ENCODE measurements around the gene MICAL2.

The MICAL2 gene

DNA sequence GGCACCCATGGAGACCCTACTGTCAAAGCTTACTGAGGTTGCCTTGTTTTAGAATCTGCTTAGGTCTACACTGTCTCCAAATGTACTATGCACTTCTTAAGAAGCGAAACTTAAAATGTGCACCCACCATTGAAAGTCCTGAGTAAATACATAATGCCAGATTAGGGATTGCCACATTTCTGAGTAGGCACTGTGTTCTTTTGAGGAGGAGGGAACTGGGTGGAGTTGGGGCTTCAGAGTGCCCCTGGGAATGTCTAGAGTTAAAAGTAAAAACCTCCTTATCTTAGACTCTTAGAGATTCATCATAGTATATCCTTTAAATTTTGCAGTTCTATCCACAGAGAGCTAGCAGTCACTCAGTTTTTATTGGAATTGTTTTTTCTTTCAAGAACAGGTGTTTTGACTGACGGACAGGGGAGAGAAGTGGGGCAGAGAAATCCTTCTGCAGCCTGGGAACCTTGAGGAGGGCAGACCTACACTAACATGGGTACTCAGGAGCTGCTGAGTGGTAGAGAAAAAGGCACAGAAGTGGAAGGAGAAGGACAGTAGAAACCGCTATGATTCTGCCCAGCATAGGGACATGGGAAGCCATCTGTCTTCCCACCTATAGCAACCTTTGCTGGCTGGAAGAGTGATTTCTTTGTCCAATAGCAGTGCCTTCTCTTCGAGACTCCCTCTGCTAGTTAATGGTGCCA lies 33.4 kb upstream of the MICAL2 start:
- DNase-seq, result no peak

DNA sequence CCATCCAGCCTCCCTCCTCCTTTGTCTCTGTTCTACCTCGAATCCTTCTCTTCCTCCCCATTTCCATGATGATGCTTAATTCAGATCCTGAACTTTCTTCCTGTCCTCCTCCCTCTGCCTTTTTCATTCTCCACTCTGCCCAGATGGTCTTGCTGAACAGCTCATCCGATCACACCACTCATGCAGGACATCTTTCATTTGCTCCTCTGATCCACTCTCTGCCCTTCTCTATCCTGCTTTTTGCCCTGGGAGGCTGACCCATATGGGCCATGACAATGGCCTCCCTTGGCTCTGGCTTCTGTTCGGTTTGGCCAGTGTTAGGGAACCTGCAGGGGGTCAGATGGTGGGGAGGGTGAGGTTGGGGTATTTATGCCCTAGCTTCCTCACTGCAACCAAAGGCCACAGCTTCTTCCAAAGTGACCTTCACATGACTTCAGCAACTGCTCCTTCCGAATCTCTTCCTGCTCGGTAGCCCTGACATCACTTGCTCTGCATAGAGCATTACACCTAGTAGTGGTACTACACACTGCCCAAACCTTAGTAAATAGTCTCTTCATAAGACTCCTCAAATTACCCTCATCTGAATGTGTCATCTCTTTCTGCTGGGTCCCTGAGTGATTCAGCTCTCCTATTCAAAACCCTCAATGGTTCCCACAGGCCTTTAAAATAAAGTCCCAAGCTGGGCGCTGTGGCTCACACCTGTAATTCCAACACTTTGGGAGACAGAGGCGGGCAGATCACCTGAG lies 32.7 kb upstream of the MICAL2 start:
- DNase-seq, result no peak

- no peak for DNase-seq
Measured at GRCh38 chr11:12079726-12080556, 30.4 kb upstream of the MICAL2 start.

GRCh38 chr11:12083380-12083779 lies 27.0 kb upstream of the MICAL2 start:
- no peak for DNase-seq

DNA sequence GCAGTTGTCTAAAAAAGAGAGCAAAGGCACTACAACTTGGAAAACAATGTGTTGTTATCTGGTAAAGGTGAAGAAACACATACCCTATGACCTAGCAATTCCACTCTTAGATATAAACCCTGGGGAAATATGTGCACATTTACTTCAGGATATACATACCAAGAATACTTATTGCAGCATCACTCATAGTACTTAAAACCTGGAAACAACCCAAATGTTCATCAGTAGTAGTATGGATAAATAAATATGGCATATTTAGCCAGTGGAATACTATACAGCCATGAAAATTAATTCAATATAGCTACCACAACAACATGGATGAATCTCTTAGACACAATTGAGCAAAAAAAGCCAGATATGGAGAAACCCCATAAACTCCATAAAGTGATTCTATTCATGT lies 26.1 kb upstream of the MICAL2 start:
- DNase-seq, result no peak

DNA sequence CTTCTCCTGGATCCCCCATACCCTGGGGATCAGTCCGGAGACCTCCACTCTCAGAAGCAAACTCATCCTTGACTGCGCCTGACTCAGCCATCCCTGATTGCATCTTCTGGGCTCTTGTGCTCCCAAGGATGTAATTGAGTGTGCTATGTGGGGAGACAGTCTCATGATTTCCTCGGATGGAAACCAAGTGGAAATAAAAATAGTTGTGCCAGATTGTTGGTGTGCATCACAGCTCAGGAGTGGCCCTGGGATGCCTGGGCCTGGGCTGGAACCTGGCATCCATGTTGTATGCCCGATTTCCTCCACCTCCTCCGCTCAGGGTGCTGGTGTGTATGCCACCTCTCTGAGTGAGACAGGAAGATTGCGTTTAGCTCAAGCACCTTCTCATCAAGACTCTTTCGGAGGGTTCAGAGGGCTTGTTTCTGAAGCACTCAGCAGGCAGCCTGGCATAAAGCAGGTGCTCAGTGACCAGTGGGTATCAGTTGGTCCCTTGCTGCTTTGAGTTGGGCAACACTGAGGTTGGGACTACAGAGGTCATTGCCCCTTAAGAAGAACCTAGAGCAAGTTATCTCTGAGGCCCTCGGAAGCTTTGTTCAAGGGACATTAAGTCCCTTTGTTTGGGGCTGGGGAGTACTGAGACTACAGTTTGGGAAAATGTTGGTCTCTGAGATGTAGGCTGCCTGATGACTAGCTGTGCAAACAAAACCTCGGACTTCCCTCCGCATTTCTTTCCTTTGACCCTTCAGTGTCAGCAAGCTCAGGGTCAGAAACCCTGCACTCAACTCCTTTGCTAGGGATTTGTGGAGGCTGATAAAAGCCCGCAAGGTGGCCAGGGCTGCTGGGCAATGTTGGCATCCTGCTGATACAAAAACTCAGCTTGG lies 24.8 kb upstream of the MICAL2 start:
- DNase-seq, result no peak

DNA sequence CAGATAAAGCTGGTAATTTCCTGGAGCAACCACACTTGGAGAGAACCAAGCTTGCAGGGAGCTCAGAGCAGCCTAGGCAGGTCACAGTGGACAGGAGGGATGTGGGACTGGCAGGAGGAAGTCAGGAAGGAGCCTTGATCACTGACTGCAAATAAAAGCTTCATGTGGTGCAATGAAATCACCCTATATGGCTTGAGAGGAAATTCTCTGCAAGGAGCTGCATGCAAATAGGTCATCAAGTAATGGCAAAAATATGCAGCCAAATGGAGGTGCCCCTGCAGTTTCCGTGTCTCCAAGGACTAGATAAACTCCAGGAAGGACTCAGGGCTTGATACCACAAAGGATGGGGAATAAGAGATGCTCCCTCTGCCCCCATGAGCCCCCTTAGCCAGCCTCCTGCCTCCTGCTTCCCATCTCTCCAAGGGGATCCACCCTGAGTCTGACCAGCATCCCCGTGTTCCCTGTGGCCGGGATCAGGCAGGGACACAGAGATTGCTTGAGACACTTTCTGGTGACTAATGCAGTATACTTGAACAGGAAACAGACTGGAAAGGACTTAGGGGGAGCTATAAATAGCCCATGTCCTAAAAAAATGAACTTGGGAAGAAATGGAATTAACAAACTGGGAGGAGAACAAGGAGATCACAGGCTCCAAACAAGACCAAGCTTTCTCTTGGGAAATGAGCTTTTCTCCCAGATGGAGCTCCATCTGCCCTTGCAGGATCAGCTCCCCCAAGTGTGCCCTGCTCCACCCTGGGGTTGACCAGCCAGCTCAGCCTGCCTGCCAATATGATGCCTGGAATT lies 23.9 kb upstream of the MICAL2 start:
- DNase-seq, result no peak

DNA sequence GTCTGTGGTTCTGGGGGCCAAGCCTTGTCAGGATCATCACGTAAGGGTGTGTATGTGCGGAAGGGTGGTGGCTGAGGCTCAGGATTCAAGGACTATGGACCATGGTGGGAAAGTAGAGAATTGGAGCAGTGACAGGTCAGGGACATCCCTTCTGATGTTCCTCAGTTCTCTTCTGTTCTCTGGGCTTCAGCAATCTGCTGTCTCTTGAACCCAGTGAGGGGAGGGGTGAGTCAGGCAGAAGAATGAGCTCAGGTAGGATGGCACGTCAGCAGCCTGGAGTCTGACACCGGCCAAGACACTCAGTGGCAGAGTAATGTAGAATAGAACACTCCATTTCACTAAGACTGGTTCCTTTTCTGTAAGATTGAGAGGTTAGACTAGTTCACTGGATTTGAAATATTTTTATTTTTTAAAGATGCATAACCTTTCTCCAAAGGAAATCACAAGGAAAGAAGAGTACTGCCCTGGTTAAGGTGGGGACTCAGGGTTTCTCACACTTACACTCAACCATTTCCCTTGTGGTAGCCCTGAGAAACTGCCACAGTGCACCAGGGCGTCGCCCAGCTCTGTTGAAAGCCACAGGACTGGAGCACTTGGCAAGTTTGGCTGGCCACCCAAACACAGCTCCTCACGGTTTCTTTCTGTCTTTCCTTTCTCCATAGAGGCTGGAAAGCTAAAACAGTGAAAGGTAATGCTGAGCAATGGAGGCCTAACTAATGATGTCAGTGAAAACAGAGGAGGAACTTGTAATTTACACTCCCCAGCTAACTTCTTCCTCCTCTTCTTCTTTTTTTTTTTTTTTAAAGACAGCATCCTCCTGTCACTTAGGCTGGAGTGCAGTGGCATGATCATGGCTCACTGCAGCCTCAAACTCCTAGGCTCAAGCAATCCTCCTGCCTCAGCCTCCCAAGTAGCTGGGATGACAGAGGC lies 23.1 kb upstream of the MICAL2 start:
- no peak for DNase-seq

- DNase-seq, result no peak
Measured at GRCh38 chr11:12088047-12088481, 22.3 kb upstream of the MICAL2 start.

GRCh38 chr11:12088531-12088930 lies 21.9 kb upstream of the MICAL2 start:
- no peak for DNase-seq

DNA sequence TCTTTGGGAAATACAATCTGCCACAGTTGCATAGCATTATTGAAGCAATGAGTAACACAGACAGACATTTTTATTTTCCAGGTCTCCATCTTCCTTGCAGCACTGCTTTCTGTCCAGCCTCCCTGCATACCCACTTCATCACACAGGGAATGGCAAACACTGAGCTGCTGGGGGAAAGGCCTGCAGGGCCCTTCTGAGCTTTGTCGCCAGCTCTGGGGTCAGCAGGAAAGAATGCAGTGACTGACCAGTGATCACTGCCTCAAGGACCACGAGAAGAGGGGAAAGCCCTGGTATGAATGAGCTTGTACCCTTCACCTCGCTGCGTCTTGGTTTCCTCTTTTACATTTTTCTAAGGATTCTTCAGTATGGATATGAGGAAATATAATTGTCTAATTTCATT lies 21.3 kb upstream of the MICAL2 start:
- no peak for DNase-seq

DNA sequence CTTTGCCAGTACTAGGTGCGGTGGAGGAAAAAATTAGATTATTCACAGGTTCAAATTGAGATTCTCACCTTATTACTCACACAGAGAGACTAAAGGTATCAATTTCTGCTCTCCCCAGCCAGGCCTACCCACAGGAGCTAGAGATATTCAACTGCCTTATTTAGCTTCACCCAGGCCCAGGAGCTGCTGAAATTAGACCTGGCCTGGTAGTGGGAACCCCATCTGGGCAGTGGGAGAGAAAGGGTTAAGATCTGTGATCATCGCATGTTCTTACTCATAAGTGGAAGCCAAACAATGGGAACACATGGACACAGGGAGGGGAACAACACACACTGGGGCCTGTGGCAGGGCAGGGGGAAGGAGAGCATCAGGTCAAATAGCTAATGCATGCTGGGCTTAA lies 20.9 kb upstream of the MICAL2 start:
- no peak for DNase-seq

DNA sequence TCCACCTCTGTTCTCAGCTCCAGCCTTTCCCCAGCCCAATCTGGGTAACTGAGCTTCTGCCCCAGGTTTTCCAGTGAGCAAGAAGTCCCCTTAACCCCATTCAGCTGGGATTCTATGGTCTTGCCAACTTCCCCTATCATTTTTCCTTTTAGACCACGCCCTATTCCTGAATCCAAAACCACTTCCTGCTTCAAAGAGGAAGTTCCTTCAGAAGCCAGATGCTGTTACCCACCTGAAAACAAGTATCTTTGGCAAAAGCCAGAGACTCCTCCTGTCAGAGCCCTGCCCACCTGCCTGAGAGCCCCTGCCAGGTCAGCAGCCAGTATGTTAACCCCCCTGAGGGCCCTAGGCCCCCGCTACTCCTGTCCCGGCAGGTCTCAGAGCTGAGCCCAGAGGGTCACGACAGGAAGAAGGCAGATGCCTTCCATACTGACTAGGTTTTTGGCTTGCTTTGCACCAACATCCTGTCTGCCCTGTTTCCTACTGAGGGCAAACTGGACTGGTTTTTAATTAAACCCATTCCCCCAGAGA lies 20.3 kb upstream of the MICAL2 start:
- DNase-seq, result no peak

- no peak for DNase-seq
Measured at GRCh38 chr11:12090761-12091258, 19.6 kb upstream of the MICAL2 start.

GRCh38 chr11:12091956-12092558 lies 18.3 kb upstream of the MICAL2 start:
- DNase-seq, result no peak

DNA sequence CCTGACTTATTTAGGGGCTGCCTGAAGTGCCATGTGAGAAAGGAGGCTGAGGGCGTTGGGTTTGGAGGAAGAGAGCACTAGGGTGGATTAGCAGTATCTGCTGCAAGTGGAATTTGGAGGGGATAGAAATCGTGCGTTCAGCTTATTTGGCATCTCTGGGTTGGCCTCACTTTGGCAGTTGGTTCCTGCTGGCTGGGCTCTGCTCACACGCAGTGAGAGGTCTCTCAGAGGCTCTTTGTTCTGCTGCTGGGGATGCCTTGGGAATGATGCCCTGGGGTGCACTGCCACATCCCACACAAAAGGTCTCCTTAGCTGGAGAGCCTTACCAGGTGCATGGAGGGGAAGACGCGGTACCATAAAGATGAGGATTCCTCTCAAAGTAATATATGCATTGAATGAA lies 17.7 kb upstream of the MICAL2 start:
- no peak for DNase-seq

GRCh38 chr11:12094872-12095800 lies 15.3 kb upstream of the MICAL2 start:
- DNase-seq, result no peak

DNA sequence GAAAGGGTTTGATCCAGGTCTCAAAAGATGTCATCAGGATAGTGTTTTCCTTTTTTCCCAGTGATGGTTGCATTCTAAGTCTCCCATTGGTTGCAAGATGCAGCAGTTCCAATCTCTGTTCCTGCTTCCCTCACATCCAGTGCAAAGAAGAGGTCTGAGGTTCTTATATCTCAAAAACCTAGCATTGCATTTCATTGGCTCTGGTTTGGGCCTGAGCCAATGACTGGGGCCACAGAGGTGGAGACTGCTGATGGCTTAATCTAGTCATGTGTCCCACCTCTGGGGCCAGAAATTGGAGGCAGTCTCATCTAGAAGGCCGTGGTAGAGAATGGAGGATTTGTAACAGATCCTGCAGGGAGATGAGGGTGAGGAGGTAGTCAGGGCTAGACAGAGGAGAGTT lies 13.2 kb upstream of the MICAL2 start:
- no peak for DNase-seq

GRCh38 chr11:12098601-12099000 lies 11.8 kb upstream of the MICAL2 start:
- no peak for DNase-seq

Measured in activated CD4-positive, alpha-beta T cell treated with anti-CD3 and anti-CD28 coated beads for 1 hour (primary cell).